Sigmoid colon (tissue), 4 donors: ENCODE data around the gene SF3B6.
A peak's percentile ranks its signal among the peaks of the same experiment; 100 is the strongest.

Experiments
- EP300 ChIP-seq, 4 donors: sonication (generic); formaldehyde crosslinking; IDR thresholded peaks; one replicate each; pipeline ENCODE4 v1.6.1; 2017; ENCODE audit warnings: antibody characterized with exemption in 4 of 4
- POLR2A ChIP-seq, 2 donors: fragments of 450-650 bp; IDR thresholded peaks; one replicate each; pipeline ENCODE4 v1.6.1; 2016; ENCODE audit warnings: antibody characterized with exemption in 2 of 2, mild to moderate bottlenecking in 2 of 2, moderate library complexity in 2 of 2
- POLR2AphosphoS5 ChIP-seq, 4 donors: sonication (generic); formaldehyde crosslinking; IDR thresholded peaks; one replicate each; pipeline ENCODE4 v1.6.1; 2017; ENCODE audit warnings: antibody characterized with exemption in 4 of 4
- TF ChIP-seq, protein P1 (sequence below), 4 experiments: fragments of 450-650 bp in 3 of 4; fragments of 200-600 bp in 1 of 4; IDR thresholded peaks; one replicate each; pipeline ENCODE4 v1.5.1; 2016 to 2019; ENCODE audit warnings: antibody characterized with exemption in 4 of 4, mild to moderate bottlenecking in 3 of 4, moderate library complexity in 2 of 4

DNA sequence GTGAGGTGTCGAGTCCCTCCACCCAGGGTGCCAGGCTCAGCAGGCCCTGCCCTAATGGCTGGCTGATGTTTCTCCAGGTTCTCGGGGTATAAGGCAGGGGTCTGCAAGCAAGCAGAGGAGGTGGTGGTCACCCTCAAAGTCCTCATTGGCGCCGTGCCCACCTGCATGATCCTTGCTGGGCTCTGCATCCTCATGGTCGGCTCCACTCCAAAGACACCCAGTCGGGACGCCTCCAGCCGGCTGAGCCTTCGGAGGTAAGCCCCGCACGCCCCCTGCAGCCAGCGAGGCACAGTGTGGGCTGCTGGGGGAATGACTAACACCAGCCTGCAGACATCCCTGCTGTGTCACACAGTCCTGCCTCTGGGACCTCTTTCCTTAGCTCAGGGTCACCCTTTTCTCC, 52.1 kb downstream of the SF3B6 start:
- TF ChIP-seq POLR2AphosphoS5 (IDR thresholded peaks at IDR 0.05) (no peak), POLR2A (IDR thresholded peaks at IDR 0.05) (no peak), EP300 (IDR thresholded peaks at IDR 0.05) (no peak)
- TF ChIP-seq, protein P1, sequence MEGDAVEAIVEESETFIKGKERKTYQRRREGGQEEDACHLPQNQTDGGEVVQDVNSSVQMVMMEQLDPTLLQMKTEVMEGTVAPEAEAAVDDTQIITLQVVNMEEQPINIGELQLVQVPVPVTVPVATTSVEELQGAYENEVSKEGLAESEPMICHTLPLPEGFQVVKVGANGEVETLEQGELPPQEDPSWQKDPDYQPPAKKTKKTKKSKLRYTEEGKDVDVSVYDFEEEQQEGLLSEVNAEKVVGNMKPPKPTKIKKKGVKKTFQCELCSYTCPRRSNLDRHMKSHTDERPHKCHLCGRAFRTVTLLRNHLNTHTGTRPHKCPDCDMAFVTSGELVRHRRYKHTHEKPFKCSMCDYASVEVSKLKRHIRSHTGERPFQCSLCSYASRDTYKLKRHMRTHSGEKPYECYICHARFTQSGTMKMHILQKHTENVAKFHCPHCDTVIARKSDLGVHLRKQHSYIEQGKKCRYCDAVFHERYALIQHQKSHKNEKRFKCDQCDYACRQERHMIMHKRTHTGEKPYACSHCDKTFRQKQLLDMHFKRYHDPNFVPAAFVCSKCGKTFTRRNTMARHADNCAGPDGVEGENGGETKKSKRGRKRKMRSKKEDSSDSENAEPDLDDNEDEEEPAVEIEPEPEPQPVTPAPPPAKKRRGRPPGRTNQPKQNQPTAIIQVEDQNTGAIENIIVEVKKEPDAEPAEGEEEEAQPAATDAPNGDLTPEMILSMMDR (IDR thresholded peaks at IDR 0.05), result peak in 1 of 4 experiments; percentile 9
